SH-SY5Y (cell line): Measurements from ENCODE around the gene GAP43.

Experiments
- GATA2 ChIP-seq: IDR thresholded peaks from 2 replicates; pipeline ENCODE4 v1.6.1; 2011; ENCODE audit warnings: mild to moderate bottlenecking, low read depth, low read length
- GATA3 ChIP-seq: IDR thresholded peaks from 2 replicates; pipeline ENCODE4 v1.6.1; 2011; ENCODE audit warnings: low read depth, mild to moderate bottlenecking, low read length, moderate library complexity

DNA sequence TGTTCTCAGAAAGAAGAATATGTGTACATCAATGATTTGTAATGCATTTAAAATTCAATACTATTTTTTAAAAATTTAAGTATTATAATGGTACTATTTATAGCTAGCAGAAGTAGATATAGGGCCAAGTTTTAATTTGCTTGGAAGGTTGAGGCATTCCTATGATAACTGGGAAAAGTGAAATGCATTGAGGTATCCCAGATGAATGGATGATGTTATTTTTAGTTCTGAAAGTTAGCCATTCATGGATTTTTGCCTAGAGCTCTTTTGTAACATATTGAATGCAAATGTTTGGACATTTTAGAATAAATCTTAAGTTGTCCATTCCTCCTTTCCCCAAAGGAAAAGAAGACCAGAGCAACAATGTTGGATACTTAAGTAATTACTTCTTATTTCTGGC lies 47.6 kb downstream of the GAP43 start:
- TF ChIP-seq GATA2 (no peak), GATA3 (no peak)
